GM19035 (cell line): ENCODE results near the gene CC2D2B.

Experiments used
- ATAC-seq: cut with Tn5 transposase; IDR thresholded peaks from one replicate; pipeline ENCODE4 v1.9.1; 2021; ENCODE audit not compliant: unreplicated experiment

The CC2D2B gene

DNA sequence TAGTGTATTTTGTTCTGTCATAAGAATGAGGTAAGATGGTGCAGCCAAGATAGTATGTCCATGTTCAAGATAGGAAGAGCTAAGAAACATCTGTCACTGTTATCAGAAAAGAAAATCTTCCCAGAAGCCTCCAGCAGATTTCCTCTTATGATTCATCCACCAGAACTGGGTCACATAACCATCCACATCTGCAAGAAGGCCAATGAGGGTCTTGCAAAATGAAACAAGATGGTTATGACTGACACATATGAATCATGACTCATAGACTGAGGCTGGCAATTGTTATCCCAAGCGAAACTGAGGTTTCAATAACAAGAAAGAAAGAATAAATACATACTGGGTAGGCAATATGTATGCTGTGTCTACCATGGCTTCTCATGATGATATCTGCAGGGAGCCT, 165.9 kb downstream of the CC2D2B start:
- no peak for ATAC-seq

DNA sequence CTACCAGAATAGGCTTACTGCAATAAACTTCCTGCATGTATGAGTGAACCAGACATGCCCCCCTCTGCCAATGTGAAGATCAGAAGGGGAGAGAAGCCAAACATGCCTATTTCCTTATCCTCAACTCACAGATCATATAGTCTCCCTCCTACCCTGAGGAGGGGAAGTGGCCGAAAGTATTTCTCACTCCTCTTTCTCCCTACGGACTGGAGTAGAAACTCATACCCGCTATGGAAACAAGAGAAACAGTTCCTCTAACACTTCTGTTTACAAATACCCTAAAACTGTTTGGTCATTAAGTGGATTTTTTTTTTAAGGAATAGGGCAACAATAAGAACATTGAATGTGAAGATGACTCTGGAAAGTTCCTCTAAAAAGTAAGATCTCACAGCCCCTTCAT, 167.0 kb downstream of the CC2D2B start:
- ATAC-seq: no peak

DNA sequence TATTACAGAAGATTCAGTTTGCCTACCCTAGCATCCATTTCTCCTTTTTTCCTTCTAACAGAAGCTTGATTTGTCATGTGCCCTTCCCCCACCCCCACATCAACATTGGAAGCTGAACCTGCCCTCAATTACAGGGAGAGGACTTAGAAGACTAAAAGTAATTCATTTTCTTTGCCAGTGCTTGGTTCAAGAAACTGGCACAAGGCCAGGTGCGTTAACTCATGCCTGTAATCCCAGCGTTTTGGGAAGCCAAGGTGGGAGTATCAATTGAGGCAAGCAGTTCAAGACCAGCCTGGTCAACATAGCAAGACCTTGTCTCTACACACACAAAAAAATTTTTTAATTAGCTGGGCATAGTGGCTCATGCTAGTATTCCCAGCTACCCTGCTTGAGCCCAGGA, 168.2 kb downstream of the CC2D2B start:
- no peak for ATAC-seq

GRCh38 chr10:96077156-96077555, 169.4 kb downstream of the CC2D2B start:
- ATAC-seq: no peak

GRCh38 chr10:96082153-96082552, 174.4 kb downstream of the CC2D2B start:
- no peak for ATAC-seq
